Hepatocyte (in vitro differentiated cells): ENCODE results near the gene ZIC1. TPM values are rescaled to one million over a fixed set of nuclear protein-coding genes. Genes with fewer than 3 reads are reported as not detected.

Experiments used
- DNase-seq: peaks from one replicate; pipeline ENCODE4 v3.0.0-alpha.2; 2016; ENCODE audit warnings: low spot score
- H2AFZ ChIP-seq: fragments of 200-600 bp; sonication (generic); 2 replicates; pipeline ENCODE4 v1.6.0; 2016; ENCODE audit warnings: antibody characterized with exemption, mild to moderate bottlenecking
- H3K27ac ChIP-seq: fragments of 200-600 bp; sonication (generic); 2 replicates; pipeline ENCODE4 v1.5.1; 2016; ENCODE audit warnings: mild to moderate bottlenecking
- H3K27me3 ChIP-seq: fragments of 200-600 bp; sonication (generic); 2 replicates; pipeline ENCODE4 v1.6.1; 2016
- H3K36me3 ChIP-seq: fragments of 200-600 bp; sonication (generic); replicated peaks from 2 replicates; pipeline ENCODE4 v1.5.1; 2016; ENCODE audit warnings: low read depth; ENCODE audit not compliant: insufficient read depth
- H3K4me1 ChIP-seq: fragments of 200-600 bp; sonication (generic); 2 replicates; pipeline ENCODE4 v1.5.1; 2016; ENCODE audit warnings: mild to moderate bottlenecking, moderate library complexity; ENCODE audit not compliant: insufficient read depth
- H3K4me2 ChIP-seq: fragments of 200-600 bp; sonication (generic); 2 replicates; pipeline ENCODE4 v1.6.0; 2016
- H3K4me3 ChIP-seq: fragments of 200-600 bp; sonication (generic); 2 replicates; pipeline ENCODE4 v1.5.1; 2016; ENCODE audit warnings: mild to moderate bottlenecking
- H3K79me2 ChIP-seq: fragments of 200-600 bp; sonication (generic); 2 replicates; pipeline ENCODE4 v1.6.0; 2017; ENCODE audit warnings: mild to moderate bottlenecking
- H3K9me2 ChIP-seq: fragments of 200-600 bp; sonication (generic); replicated peaks from 2 replicates; pipeline ENCODE4 v1.6.0; 2017; ENCODE audit warnings: mild to moderate bottlenecking; ENCODE audit not compliant: insufficient read depth
- H3K9me3 ChIP-seq: fragments of 200-600 bp; sonication (generic); 2 replicates; pipeline ENCODE4 v1.5.1; 2016; ENCODE audit warnings: low read depth, mild to moderate bottlenecking
- H4K20me1 ChIP-seq: fragments of 200-600 bp; sonication (generic); 2 replicates; pipeline ENCODE4 v1.6.0; 2016; ENCODE audit warnings: mild to moderate bottlenecking; ENCODE audit not compliant: insufficient read depth, poor library complexity, severe bottlenecking
- EZH2 ChIP-seq: fragments of 200-600 bp; sonication (generic); IDR thresholded peaks from 2 replicates; pipeline ENCODE4 v1.6.1; 2016; ENCODE audit warnings: antibody characterized with exemption, mild to moderate bottlenecking, borderline replicate concordance
- EZH2phosphoT487 ChIP-seq: fragments of 200-600 bp; sonication (generic); IDR thresholded peaks from one replicate; pipeline ENCODE4 v1.6.1; 2018; ENCODE audit warnings: antibody characterized with exemption, mild to moderate bottlenecking, low read depth, moderate library complexity; ENCODE audit not compliant: unreplicated experiment, severe bottlenecking
- WGBS: methylation state at CpG from one replicate; pipeline ENCODE4 v1.1.6; 2016; ENCODE audit warnings: low lambda C conversion rate; ENCODE audit errors: missing lambda C conversion rate; 5-methylcytosine and 5-hydroxymethylcytosine counted together
- polyA plus RNA-seq: library from polyadenylated mRNA; unstranded; fragments of >200 nt; fragmentation: Nextera tagmentation; extraction: Ambion mirVana; gene quantifications from 2 replicates; pipeline ENCODE4 v1.2.1, GENCODE V29; 2016
- total RNA-seq: library from RNA; depleted of rRNA; stranded (reverse); fragments of >200 nt; gene quantifications from 2 replicates; pipeline ENCODE4 v1.2.3, GENCODE V29; 2014
- TF ChIP-seq, protein P1 (sequence below): fragments of 200-600 bp; sonication (generic); IDR thresholded peaks from 2 replicates; pipeline ENCODE4 v1.5.1; 2016; ENCODE audit warnings: antibody characterized with exemption, mild to moderate bottlenecking; ENCODE audit not compliant: poor library complexity

The ZIC1 gene
- total and polyA plus RNA-seq, 2 experiments from 2014 or later: 0.10 TPM; not detected in 1

DNA sequence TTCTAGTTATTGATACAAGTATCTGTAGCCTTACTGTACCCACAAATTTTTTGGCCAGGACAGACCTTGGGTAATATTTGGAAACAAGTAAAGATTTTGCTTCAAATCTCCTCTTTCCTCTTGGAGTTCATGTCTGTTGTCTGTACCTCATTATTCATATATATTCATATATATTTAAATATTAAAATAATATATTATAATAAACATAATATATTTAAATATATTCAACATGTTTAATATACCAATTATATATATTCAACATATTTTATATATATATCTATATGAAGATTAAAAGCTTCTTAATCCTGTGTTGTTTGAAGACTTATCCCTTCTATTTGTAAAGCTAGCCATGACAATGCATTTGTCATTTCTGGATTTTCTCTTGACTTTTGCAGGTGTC, 38.1 kb downstream of the ZIC1 start:
- H3K9me2 ChIP-seq: no peaks in the 10 kb centered on the region
- no peak overlapping the region for H3K27ac ChIP-seq
- no peaks in the 10 kb centered on the region for H4K20me1 ChIP-seq
- H3K9me3 ChIP-seq: no peaks in the 10 kb centered on the region
- no peaks in the 10 kb centered on the region for H3K79me2 ChIP-seq
- DNase-seq: no peak
- no peak overlapping the region for H3K4me2 ChIP-seq
- no peaks in the 10 kb centered on the region for H3K27me3 ChIP-seq
- H2AFZ ChIP-seq: no peak overlapping the region
- no peaks in the 10 kb centered on the region for H3K36me3 ChIP-seq
- TF ChIP-seq EZH2phosphoT487 (no peak), EZH2 (no peak)
- TF ChIP-seq, protein P1, sequence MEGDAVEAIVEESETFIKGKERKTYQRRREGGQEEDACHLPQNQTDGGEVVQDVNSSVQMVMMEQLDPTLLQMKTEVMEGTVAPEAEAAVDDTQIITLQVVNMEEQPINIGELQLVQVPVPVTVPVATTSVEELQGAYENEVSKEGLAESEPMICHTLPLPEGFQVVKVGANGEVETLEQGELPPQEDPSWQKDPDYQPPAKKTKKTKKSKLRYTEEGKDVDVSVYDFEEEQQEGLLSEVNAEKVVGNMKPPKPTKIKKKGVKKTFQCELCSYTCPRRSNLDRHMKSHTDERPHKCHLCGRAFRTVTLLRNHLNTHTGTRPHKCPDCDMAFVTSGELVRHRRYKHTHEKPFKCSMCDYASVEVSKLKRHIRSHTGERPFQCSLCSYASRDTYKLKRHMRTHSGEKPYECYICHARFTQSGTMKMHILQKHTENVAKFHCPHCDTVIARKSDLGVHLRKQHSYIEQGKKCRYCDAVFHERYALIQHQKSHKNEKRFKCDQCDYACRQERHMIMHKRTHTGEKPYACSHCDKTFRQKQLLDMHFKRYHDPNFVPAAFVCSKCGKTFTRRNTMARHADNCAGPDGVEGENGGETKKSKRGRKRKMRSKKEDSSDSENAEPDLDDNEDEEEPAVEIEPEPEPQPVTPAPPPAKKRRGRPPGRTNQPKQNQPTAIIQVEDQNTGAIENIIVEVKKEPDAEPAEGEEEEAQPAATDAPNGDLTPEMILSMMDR: no peak
- H3K4me3 ChIP-seq: no peak overlapping the region
- H3K4me1 ChIP-seq: no peaks in the 10 kb centered on the region

DNA sequence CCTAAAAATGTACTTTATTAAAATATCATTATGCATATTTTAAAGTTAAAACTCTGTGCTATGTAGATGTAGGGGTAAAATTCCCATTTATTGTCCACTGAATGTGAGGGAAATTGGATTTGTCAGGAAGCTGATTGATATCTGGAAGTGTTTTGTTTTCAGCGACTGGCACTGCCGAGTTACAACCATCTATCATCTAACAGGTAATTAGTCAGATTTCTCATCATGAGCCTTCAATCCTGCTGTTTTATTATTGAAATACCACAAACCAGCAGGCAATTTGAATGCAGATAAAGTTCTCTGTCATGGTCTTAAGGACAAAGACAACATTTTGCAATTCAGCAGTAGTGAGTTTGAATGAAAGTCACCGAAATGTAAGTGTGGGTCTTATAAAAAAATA, 40.5 kb downstream of the ZIC1 start:
- H3K4me3 ChIP-seq: no peak overlapping the region
- H3K27me3 ChIP-seq: no peaks in the 10 kb centered on the region
- H3K27ac ChIP-seq: no peak overlapping the region
- no peaks in the 10 kb centered on the region for H3K36me3 ChIP-seq
- no peak overlapping the region for H3K4me2 ChIP-seq
- no peaks in the 10 kb centered on the region for H4K20me1 ChIP-seq
- no peaks in the 10 kb centered on the region for H3K9me2 ChIP-seq
- H3K9me3 ChIP-seq: no peaks in the 10 kb centered on the region
- no peaks in the 10 kb centered on the region for H3K79me2 ChIP-seq
- H3K4me1 ChIP-seq: no peaks in the 10 kb centered on the region
- WGBS: 29% methylated on average over 3 of the region's 3 CpGs
- DNase-seq: no peak
- H2AFZ ChIP-seq: no peak overlapping the region
- TF ChIP-seq EZH2 (no peak), EZH2phosphoT487 (no peak)
- TF ChIP-seq, protein P1: no peak

DNA sequence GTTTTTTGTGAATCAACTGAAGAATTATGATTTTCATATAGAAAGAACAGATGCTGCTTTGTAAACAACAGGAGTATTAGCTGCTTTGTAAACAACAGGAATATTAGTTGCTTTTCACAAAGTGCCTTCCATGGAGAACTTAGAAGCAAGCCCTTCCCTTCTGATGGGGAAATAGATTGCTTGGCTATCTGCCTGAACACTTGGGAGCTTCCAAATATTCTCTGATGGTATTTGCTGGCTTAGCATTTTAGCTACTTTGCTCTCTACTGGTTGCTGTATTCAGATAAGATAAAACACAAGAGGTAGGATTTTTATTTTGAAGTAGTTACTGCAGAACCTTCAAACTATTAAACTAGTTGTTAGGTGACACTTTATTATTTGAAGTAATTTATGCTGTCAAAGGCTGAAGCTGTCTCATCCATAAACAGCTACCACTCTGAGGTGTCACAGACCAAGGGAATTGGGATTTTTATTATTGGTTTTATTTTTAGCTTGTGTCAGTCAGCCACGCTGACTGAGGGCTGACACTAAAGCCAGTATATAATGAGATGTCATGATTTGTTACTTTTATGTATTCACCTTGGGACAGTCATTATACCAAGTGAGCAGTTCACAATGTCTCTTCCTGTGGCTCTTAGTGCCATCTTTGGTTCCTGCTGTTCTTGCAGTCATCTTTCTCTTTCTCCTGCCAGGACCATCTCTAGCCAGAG, 50.0 kb downstream of the ZIC1 start:
- TF ChIP-seq, protein P1: no peak
- TF ChIP-seq EZH2phosphoT487 (no peak), EZH2 (no peak)
- Histone ChIP-seq H3K4me1 (no peaks in the 10 kb centered on the region), H3K36me3 (no peaks in the 10 kb centered on the region), H3K27me3 (no peaks in the 10 kb centered on the region), H3K4me3 (no peak overlapping the region), H4K20me1 (no peaks in the 10 kb centered on the region), H3K4me2 (no peak overlapping the region), H3K9me3 (no peaks in the 10 kb centered on the region), H3K79me2 (no peaks in the 10 kb centered on the region), H2AFZ (no peak overlapping the region), H3K9me2 (no peaks in the 10 kb centered on the region), H3K27ac (no peak overlapping the region)
- no peak for DNase-seq
- 94% methylated on average over 1 of the region's 1 CpG for WGBS
